ENCODE data around the gene LIN28B.

The LIN28B gene

GRCh38 chr6:105019285-105019684 lies 62.4 kb downstream of the LIN28B start:
- TF ChIP-seq POLR2A (IDR thresholded peaks at IDR 0.05; ENCODE audit: low read depth, low read length) (no peak), POLR2AphosphoS5 (IDR thresholded peaks at IDR 0.05; ENCODE audit: low read depth, low read length) (no peak), TAF1 (IDR thresholded peaks at IDR 0.05; ENCODE audit: borderline replicate concordance, low read depth, low read length) (no peak)
- no peak for FAIRE-seq
- DNase-seq (ENCODE audit: insufficient read length): no peak

- FAIRE-seq: no peak
- no peak for DNase-seq (ENCODE audit: insufficient read length)
- no peak for TF ChIP-seq POLR2AphosphoS5 (IDR thresholded peaks at IDR 0.05; ENCODE audit: low read depth, low read length)
- TF ChIP-seq TAF1 (IDR thresholded peaks at IDR 0.05; ENCODE audit: borderline replicate concordance, low read depth, low read length): no peak
- TF ChIP-seq POLR2A (IDR thresholded peaks at IDR 0.05; ENCODE audit: low read depth, low read length): no peak
These were observed 64.5 kb downstream of the LIN28B start for GRCh38 chr6:105021399-105021798.

GRCh38 chr6:105022416-105022815 lies 65.5 kb downstream of the LIN28B start:
- DNase-seq (ENCODE audit: insufficient read length) (no peak), FAIRE-seq (no peak)
- no peak for TF ChIP-seq POLR2AphosphoS5 (IDR thresholded peaks at IDR 0.05; ENCODE audit: low read depth, low read length)
- TF ChIP-seq POLR2A (IDR thresholded peaks at IDR 0.05; ENCODE audit: low read depth, low read length): no peak
- TF ChIP-seq TAF1 (IDR thresholded peaks at IDR 0.05; ENCODE audit: borderline replicate concordance, low read depth, low read length): no peak

DNA sequence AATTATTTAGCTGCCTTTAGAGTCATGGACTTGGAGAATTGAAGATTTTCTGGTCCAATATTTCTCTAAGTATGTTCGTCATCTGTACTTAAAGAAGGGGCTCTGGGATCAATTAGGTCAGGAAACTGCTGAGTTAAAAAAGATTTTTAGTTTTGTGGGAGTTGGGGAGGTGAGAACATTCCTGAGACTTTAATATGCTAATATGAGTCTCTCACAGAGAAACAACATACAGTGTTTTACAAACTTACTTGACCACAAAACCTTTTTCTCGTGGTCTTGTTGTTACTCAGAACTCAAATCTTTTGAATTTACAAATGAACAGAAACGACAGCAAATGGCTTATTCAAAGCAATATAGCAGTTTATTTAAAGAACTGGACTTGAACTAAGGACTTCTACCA lies 67.9 kb downstream of the LIN28B start:
- DNase-seq (ENCODE audit: insufficient read length): no peak
- no peak for FAIRE-seq
- TF ChIP-seq TAF1 (IDR thresholded peaks at IDR 0.05; ENCODE audit: borderline replicate concordance, low read depth, low read length): no peak
- no peak for TF ChIP-seq POLR2A (IDR thresholded peaks at IDR 0.05; ENCODE audit: low read depth, low read length)
- TF ChIP-seq POLR2AphosphoS5 (IDR thresholded peaks at IDR 0.05; ENCODE audit: low read depth, low read length): no peak

DNA sequence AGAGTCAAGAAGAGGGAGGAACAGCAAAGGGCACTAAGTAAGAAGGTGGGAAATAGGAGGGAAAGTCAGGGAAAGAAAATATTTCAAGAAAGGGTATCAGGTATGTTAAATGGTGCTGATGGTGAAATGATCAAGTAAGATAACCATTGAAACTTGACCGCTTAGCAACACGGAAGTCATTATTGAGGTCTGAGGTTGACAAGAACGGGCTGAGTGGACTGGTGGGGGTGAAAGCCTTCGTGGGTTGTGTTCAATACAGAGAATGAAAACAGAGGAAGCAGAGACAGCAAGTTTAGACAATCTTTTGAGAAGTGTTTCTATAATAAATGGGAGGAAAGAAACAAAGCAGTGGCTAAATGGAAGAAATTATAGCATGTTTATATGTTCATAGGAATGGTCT lies 72.0 kb downstream of the LIN28B start:
- FAIRE-seq: no peak
- no peak for DNase-seq (ENCODE audit: insufficient read length)
- TF ChIP-seq TAF1 (IDR thresholded peaks at IDR 0.05; ENCODE audit: borderline replicate concordance, low read depth, low read length) (no peak), POLR2AphosphoS5 (IDR thresholded peaks at IDR 0.05; ENCODE audit: low read depth, low read length) (no peak)

GRCh38 chr6:105029581-105029980 lies 72.7 kb downstream of the LIN28B start:
- no peak for DNase-seq (ENCODE audit: insufficient read length)
- TF ChIP-seq POLR2A (IDR thresholded peaks at IDR 0.05; ENCODE audit: low read depth, low read length): no peak
- no peak for TF ChIP-seq TAF1 (IDR thresholded peaks at IDR 0.05; ENCODE audit: borderline replicate concordance, low read depth, low read length)
- TF ChIP-seq POLR2AphosphoS5 (IDR thresholded peaks at IDR 0.05; ENCODE audit: low read depth, low read length): no peak
- no peak for FAIRE-seq

DNA sequence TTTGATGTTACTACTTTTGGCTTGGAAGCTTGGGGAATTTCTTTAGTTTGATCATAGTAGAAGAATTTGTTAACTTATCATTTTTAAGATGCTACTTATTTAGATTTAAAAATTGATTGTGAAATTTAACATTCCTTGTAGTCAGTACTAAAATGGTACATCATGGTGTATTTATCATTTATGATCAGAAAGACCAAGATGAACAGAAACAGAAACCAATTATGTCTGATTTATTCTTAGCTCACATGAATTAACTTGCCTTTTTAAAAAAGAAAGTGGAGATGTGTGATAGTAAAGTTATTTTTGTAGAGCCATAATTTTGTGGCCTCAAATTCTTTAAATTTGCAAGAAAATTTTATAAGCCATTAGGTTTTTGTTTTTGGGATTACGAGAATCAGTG lies 77.6 kb downstream of the LIN28B start:
- FAIRE-seq (no peak), DNase-seq (ENCODE audit: insufficient read length) (no peak)
- no peak for TF ChIP-seq TAF1 (IDR thresholded peaks at IDR 0.05; ENCODE audit: borderline replicate concordance, low read depth, low read length)
- TF ChIP-seq POLR2A (IDR thresholded peaks at IDR 0.05; ENCODE audit: low read depth, low read length): no peak
- no peak for TF ChIP-seq POLR2AphosphoS5 (IDR thresholded peaks at IDR 0.05; ENCODE audit: low read depth, low read length)

DNA sequence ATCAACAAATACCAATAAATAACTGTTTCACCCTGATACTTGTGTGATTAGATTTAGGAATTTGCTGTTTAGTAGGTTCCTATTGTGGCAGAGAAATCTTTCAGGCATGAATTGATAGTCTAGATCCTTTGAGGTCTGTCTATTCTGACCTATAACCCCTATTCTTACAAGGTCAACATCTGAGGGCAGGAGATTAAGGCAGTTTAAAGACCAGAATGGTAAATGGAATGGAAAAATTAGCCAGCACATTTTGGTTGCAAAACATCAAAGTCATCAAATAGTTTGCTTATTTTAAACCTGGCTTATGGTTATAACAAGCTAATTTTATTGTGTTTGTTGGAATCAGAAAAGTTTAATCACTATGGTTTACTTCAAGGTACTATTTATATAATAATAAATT lies 78.4 kb downstream of the LIN28B start:
- DNase-seq (ENCODE audit: insufficient read length): no peak
- no peak for FAIRE-seq
- TF ChIP-seq TAF1 (IDR thresholded peaks at IDR 0.05; ENCODE audit: borderline replicate concordance, low read depth, low read length) (no peak), POLR2A (IDR thresholded peaks at IDR 0.05; ENCODE audit: low read depth, low read length) (no peak), POLR2AphosphoS5 (IDR thresholded peaks at IDR 0.05; ENCODE audit: low read depth, low read length) (no peak)

- DNase-seq (ENCODE audit: insufficient read length): no peak
- no peak for FAIRE-seq
- no peak for TF ChIP-seq POLR2A (IDR thresholded peaks at IDR 0.05; ENCODE audit: low read depth, low read length)
- no peak for TF ChIP-seq TAF1 (IDR thresholded peaks at IDR 0.05; ENCODE audit: borderline replicate concordance, low read depth, low read length)
- TF ChIP-seq POLR2AphosphoS5 (IDR thresholded peaks at IDR 0.05; ENCODE audit: low read depth, low read length): no peak
These were observed 79.4 kb downstream of the LIN28B start for GRCh38 chr6:105036351-105036750.

DNA sequence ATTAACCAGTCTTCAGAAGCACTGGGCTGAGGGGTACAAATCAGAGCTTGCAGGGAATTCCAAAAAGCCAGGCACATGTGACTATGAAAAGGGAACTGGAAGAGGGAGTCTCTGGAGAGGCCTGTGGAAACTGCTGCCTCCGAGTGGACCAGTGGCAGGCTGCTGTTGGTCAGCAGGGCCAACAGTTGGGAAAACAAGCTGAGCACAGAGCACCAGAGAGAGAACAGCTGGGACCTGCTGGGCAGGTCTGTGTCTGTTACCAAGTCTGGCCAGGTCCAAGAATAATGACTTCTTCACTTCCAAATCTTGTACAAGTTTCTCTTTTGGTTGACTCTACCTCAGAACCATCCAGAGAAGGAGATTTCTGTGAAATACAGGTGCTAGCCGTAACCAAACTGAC lies 81.4 kb downstream of the LIN28B start:
- TF ChIP-seq TAF1 (IDR thresholded peaks at IDR 0.05; ENCODE audit: borderline replicate concordance, low read depth, low read length) (no peak), POLR2AphosphoS5 (IDR thresholded peaks at IDR 0.05; ENCODE audit: low read depth, low read length) (no peak), POLR2A (IDR thresholded peaks at IDR 0.05; ENCODE audit: low read depth, low read length) (no peak)
- no peak for FAIRE-seq
- DNase-seq (ENCODE audit: insufficient read length): no peak

DNA sequence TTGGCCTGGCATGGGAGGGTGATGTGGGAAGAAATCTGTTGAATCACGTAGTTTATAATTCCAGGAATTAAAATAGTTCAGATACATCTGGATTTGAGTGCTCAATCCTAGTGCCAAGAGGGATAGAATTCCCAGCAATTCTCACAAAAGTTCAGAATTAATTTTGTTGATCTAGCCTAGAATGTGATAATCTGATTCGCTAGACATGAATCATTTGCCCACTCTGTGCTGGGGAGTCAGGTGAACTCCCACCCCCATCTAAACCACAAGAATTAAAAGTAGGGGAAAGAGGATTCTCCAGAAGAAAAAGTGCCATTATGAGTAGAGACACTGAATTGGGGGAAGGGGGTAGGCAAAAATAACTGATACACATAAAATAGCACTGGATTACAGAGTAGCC lies 85.0 kb downstream of the LIN28B start:
- FAIRE-seq: no peak
- TF ChIP-seq POLR2A (IDR thresholded peaks at IDR 0.05; ENCODE audit: low read depth, low read length) (no peak), TAF1 (IDR thresholded peaks at IDR 0.05; ENCODE audit: borderline replicate concordance, low read depth, low read length) (no peak), POLR2AphosphoS5 (IDR thresholded peaks at IDR 0.05; ENCODE audit: low read depth, low read length) (no peak)

DNA sequence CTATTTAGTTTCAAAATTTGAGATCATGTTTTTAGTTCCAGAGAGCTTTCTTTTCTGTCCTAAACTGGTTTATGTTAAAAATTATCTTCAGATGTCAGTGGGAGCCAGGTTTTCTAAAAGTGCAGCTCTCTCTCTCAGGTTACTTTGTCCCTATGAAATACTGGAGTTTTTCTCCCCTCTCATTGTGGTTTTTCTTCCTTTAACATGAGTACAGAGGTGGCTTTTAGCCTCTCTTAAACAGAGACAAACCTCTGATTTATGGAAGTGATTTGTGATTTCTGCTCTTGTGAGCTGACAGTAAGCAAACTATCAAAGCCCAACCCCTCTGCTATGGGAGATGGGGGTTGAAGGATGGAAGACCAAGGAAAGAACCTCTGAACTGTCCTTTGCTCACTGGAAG lies 85.7 kb downstream of the LIN28B start:
- FAIRE-seq (no peak), DNase-seq (ENCODE audit: insufficient read length) (no peak)
- TF ChIP-seq TAF1 (IDR thresholded peaks at IDR 0.05; ENCODE audit: borderline replicate concordance, low read depth, low read length) (no peak), POLR2AphosphoS5 (IDR thresholded peaks at IDR 0.05; ENCODE audit: low read depth, low read length) (no peak), POLR2A (IDR thresholded peaks at IDR 0.05; ENCODE audit: low read depth, low read length) (no peak)

More for the DNA sequence above, 85.0 kb downstream of the LIN28B start:
- DNase-seq (ENCODE audit: insufficient read length): no peak

GRCh38 chr6:105043979-105044378 lies 87.1 kb downstream of the LIN28B start:
- no peak for FAIRE-seq
- no peak for DNase-seq (ENCODE audit: insufficient read length)
- no peak for TF ChIP-seq POLR2AphosphoS5 (IDR thresholded peaks at IDR 0.05; ENCODE audit: low read depth, low read length)
- TF ChIP-seq TAF1 (IDR thresholded peaks at IDR 0.05; ENCODE audit: borderline replicate concordance, low read depth, low read length): no peak
- no peak for TF ChIP-seq POLR2A (IDR thresholded peaks at IDR 0.05; ENCODE audit: low read depth, low read length)
